ENCODE data around the gene POP5.

DNA sequence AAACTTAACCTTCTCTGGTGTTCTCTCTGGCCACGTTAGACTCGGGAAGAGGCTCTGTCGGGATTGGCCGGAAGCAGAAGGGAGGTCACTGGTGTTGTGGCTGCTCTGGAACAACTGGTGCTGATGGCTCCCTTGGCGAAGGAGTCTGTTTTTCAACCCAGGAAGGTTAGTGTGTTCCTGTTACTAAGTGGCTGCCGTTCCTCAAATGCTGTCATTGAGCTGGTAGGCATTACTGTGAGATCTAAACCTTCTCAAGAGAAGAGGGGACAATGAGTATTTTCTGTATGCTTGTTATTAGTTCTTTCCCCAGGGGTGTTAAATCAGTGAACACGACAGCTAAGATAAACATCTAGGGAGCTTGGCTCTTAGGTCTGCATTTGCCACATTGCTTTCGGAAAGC is 18.3 kb downstream of the POP5 start:
- TF ChIP-seq RAD21 (IDR thresholded peaks at IDR 0.05) (no peak), EGR1 (IDR thresholded peaks at IDR 0.05; ENCODE audit: low read depth in 2 of 2) (no peak), RXRA (IDR thresholded peaks at IDR 0.05) (no peak), FOXA2 (IDR thresholded peaks at IDR 0.05) (no peak), TAF1 (conservative IDR thresholded peaks at IDR 0.05) (no peak)
- TF ChIP-seq, protein P1, sequence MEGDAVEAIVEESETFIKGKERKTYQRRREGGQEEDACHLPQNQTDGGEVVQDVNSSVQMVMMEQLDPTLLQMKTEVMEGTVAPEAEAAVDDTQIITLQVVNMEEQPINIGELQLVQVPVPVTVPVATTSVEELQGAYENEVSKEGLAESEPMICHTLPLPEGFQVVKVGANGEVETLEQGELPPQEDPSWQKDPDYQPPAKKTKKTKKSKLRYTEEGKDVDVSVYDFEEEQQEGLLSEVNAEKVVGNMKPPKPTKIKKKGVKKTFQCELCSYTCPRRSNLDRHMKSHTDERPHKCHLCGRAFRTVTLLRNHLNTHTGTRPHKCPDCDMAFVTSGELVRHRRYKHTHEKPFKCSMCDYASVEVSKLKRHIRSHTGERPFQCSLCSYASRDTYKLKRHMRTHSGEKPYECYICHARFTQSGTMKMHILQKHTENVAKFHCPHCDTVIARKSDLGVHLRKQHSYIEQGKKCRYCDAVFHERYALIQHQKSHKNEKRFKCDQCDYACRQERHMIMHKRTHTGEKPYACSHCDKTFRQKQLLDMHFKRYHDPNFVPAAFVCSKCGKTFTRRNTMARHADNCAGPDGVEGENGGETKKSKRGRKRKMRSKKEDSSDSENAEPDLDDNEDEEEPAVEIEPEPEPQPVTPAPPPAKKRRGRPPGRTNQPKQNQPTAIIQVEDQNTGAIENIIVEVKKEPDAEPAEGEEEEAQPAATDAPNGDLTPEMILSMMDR (IDR thresholded peaks at IDR 0.05; ENCODE audit: low read depth, low read length, missing input control) = no peak
- TF ChIP-seq, protein P2, sequence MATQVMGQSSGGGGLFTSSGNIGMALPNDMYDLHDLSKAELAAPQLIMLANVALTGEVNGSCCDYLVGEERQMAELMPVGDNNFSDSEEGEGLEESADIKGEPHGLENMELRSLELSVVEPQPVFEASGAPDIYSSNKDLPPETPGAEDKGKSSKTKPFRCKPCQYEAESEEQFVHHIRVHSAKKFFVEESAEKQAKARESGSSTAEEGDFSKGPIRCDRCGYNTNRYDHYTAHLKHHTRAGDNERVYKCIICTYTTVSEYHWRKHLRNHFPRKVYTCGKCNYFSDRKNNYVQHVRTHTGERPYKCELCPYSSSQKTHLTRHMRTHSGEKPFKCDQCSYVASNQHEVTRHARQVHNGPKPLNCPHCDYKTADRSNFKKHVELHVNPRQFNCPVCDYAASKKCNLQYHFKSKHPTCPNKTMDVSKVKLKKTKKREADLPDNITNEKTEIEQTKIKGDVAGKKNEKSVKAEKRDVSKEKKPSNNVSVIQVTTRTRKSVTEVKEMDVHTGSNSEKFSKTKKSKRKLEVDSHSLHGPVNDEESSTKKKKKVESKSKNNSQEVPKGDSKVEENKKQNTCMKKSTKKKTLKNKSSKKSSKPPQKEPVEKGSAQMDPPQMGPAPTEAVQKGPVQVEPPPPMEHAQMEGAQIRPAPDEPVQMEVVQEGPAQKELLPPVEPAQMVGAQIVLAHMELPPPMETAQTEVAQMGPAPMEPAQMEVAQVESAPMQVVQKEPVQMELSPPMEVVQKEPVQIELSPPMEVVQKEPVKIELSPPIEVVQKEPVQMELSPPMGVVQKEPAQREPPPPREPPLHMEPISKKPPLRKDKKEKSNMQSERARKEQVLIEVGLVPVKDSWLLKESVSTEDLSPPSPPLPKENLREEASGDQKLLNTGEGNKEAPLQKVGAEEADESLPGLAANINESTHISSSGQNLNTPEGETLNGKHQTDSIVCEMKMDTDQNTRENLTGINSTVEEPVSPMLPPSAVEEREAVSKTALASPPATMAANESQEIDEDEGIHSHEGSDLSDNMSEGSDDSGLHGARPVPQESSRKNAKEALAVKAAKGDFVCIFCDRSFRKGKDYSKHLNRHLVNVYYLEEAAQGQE (IDR thresholded peaks at IDR 0.05) = no peak
- TF ChIP-seq, protein P3, sequence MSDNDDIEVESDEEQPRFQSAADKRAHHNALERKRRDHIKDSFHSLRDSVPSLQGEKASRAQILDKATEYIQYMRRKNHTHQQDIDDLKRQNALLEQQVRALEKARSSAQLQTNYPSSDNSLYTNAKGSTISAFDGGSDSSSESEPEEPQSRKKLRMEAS (IDR thresholded peaks at IDR 0.05) = no peak
